GM12865 (cell line): ENCODE measurements around the gene CCDC188.

ENCODE experiments used
- DNase-seq: peaks from one replicate; pipeline ENCODE4 v3.0.0; 2010; ENCODE audit warnings: low read depth
- H3K4me3 ChIP-seq: 2 replicates; pipeline ENCODE4 v1.5.1; 2011; ENCODE audit warnings: mild to moderate bottlenecking, low read depth, low read length, control low read depth
- CTCF ChIP-seq: IDR thresholded peaks from 2 replicates; pipeline ENCODE4 v1.5.1; 2011; ENCODE audit warnings: low read length, control low read depth, low read depth, inconsistent platforms; ENCODE audit not compliant: insufficient read depth; ENCODE audit errors: missing control alignments

The CCDC188 gene

DNA sequence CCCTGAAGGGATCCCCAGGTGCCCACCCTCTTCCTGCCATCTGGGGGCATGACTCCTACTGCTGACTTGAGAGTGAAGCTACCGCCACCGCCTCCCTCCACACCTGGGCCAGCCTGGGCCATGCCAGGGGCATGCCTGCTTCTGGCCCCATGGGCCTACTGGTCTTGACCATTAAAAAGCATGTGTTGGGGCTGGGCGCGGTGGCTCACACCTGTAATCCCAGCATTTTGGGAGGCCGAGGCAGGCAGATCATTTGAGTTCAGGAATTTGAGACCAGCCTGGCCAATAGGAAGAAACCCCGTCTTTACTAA, 37.7 kb upstream of the CCDC188 start:
- DNase-seq = no peak
- no peak overlapping the region for H3K4me3 ChIP-seq
- TF ChIP-seq CTCF = no peak

DNA sequence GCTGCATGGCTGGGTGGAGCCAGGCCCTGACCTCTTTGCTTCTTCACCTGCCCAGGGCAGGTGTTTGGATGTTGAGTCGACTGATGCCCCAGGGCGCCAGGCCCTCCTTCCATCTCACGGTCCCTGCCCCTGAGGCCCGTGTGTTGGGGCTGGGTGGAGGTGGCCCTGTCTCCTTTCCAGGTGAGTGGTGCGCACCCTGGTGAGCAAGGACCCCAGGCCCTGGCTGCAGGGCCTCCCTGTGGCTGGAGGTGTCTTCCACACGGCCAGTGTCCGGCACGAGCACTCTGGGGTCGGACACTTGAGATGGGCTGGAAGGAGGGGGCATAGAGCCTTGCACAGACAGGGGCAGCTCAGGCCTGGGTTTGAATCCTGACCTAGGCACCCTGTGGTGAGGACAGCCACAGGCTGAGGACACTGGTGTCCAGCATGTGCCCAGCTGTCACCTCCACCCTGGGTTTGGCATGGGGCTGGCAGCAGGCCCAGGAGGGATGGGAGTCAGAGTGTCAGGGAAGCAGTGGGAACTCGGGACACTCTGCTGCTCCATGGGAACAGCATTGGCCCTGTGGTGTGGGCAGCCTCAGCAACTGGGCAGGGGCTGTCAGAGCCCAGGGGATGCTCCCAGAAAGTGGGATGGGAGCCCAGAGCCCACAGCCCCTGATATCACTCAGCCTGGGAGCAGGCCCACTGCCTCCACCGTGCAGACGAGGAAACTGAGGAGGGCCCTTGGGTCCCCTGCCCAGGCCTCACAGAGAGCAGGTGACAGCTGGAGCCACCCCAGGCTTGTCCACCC, 37.1 kb upstream of the CCDC188 start:
- DNase-seq = no peak
- no peak for TF ChIP-seq CTCF

DNA sequence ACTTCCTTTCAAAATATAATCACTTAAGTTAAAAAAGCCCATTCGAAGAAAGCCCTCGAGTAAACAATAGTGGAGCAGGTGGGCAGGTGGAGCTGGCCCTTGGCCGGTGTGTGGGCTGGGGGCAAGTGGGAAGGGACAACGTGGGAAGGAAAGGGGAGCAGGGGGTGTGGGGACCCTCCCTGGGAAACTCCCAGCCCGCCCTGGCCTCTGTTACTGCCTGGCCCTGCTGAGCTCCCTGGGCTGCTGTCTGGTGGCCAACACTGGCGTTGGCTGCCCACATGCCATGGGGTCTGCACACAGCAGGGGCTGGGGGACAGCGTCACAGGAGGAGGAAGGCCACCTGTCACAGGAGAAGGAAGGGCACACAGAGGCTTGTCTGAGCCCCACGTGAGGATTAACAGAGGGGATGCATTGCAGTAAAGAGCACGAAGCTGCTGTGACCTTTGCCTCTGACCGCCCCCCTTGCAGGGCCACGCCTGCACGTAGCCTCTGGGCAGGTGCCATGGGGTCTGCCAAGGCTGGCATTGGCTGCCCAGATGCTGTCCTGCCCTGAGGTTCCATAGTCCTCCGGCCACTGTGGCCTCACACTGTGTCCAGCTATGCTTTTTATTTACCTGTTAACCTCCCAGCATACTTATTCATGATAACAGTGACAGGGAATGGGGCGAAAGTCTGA, 36.2 kb upstream of the CCDC188 start:
- no peak overlapping the region for H3K4me3 ChIP-seq
- no peak for DNase-seq
- no peak for TF ChIP-seq CTCF

More for the DNA sequence above, 37.1 kb upstream of the CCDC188 start:
- no peak overlapping the region for H3K4me3 ChIP-seq

DNA sequence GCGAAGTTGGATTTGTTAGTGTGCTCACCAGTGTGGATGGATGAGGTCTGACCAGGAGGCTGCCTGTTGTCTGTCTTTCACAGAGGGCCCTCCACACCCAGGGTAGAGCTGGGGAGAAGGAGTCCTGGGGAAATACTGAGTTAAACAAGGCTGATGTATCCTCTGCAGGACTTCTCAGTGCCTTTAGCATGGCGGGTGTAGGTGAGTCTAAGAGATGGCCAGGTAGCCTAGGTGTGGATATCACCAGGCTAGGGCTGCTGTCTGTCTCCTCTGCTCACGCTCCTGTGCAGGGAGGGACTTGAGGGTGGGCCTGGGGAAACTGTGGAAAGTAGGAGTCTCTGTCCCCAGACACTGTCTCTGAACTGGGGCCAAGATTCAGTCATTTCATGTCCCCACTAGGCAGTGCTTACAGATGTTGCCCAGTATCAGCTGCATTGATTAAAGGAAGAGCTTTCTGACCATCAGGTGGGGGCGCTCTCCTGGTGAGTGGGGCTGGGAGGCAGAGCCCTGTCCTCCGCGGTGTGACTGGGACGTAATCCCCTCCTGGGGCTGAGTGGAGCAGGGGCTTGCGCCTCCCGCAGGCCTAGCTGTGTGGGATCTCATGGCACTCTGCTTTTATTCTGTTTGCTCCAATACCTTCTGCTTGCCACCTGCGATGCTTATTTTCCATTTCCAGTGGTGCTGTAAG, 35.5 kb upstream of the CCDC188 start:
- DNase-seq = peak; percentile 7
- H3K4me3 ChIP-seq = no peak overlapping the region
- TF ChIP-seq CTCF = no peak

GRCh38 chr22:20185750-20186149, 34.9 kb upstream of the CCDC188 start:
- no peak overlapping the region for H3K4me3 ChIP-seq
- TF ChIP-seq CTCF = no peak
- DNase-seq = no peak

GRCh38 chr22:20184501-20185165, 33.8 kb upstream of the CCDC188 start:
- DNase-seq = no peak
- H3K4me3 ChIP-seq = no peak overlapping the region
- no peak for TF ChIP-seq CTCF
